B cell (primary cell): ENCODE results near the gene AKT3. TPM values are rescaled to one million over a fixed set of nuclear protein-coding genes. Genes with fewer than 3 reads are reported as not detected.

Experiments
- ATAC-seq: fragments of 200-7000 bp; cut with Tn5 transposase; one replicate; pipeline ENCODE4 v1.10.0; 2021; ENCODE audit warnings: low read depth, mild to moderate bottlenecking, moderate number of reproducible peaks, moderate library complexity
- CTCF ChIA-PET: fragments of 350-600 bp; sonication (Branson Sonifier 250); formaldehyde crosslinking; loops from one replicate; lab custom pipeline; 2021; ENCODE audit warnings: antibody characterized with exemption, inconsistent platforms; lab: Charles Lee
- POLR2A ChIA-PET: fragments of 350-600 bp; sonication (Branson Sonifier 250); formaldehyde crosslinking; loops from one replicate; lab custom pipeline; 2021; ENCODE audit warnings: antibody characterized with exemption; lab: Charles Lee
- DNase-seq: peaks from one replicate; pipeline ENCODE4 v3.0.0; 2013
- H2AFZ ChIP-seq: 2 replicates; pipeline ENCODE4 v1.6.1; 2012; ENCODE audit warnings: mild to moderate bottlenecking, low read depth, low read length; ENCODE audit not compliant: insufficient read depth, poor library complexity, severe bottlenecking
- H3K27ac ChIP-seq, 2 donors: 1 replicate in 1 of 2; 2 replicates in 1 of 2; pipeline ENCODE4 v1.5.1; 2012 to 2013; ENCODE audit warnings: low read length in 2 of 2, mild to moderate bottlenecking in 2 of 2, moderate library complexity in 1 of 2
- H3K27me3 ChIP-seq, 4 experiments: fragments of 200-600 bp in 1 of 4; sonication (generic) in 1 of 4; replicated peaks in 1 of 4; 1 replicate in 2 of 4; 2 replicates in 2 of 4; pipeline versions ENCODE4 v1.6.1 to v1.7.0; 2013 to 2016; ENCODE audit warnings: low read length in 3 of 4, mild to moderate bottlenecking in 2 of 4, mixed read lengths in 1 of 4, moderate library complexity in 1 of 4; ENCODE audit not compliant: insufficient read depth in 4 of 4, control insufficient read depth in 3 of 4; ENCODE audit errors: control extremely low read depth in 1 of 4
- H3K36me3 ChIP-seq, 2 experiments: replicated peaks in 1 of 2; 1 replicate in 1 of 2; 2 replicates in 1 of 2; pipeline versions ENCODE4 v1.6.1 to v1.7.1; 2013; ENCODE audit warnings: low read length in 1 of 2; ENCODE audit not compliant: insufficient read depth in 2 of 2, control insufficient read depth in 1 of 2; ENCODE audit errors: control extremely low read depth in 1 of 2, extremely low read depth in 1 of 2
- H3K4me1 ChIP-seq, 2 donors: fragments of 200-600 bp in 1 of 2; sonication (generic) in 1 of 2; 1 replicate in 1 of 2; 2 replicates in 1 of 2; pipeline versions ENCODE4 v1.5.1 to v1.6.1; 2013 to 2017; ENCODE audit warnings: low read length in 2 of 2; ENCODE audit not compliant: control insufficient read depth in 2 of 2, insufficient read depth in 2 of 2
- H3K4me2 ChIP-seq: replicated peaks from 2 replicates; pipeline ENCODE3; 2012; ENCODE audit warnings: mild to moderate bottlenecking, low read depth, low read length; ENCODE audit not compliant: poor library complexity, severe bottlenecking
- H3K4me3 ChIP-seq, 5 experiments: fragments of 200-600 bp in 1 of 5; sonication (generic) in 1 of 5; 1 replicate in 3 of 5; 2 replicates in 2 of 5; pipeline versions ENCODE4 v1.5.1 to v1.7.0; 2011 to 2016; ENCODE audit warnings: low read length in 4 of 5, mild to moderate bottlenecking in 4 of 5, low read depth in 2 of 5, control low read depth in 1 of 5, moderate library complexity in 1 of 5; ENCODE audit not compliant: insufficient read depth in 1 of 5; ENCODE audit errors: control extremely low read depth in 1 of 5, extremely low read depth in 1 of 5
- H3K79me2 ChIP-seq: fragments of 200-600 bp; sonication (generic); one replicate; pipeline ENCODE4 v1.6.0; 2016; ENCODE audit warnings: low read length; ENCODE audit not compliant: control insufficient read depth, insufficient read depth
- H3K9ac ChIP-seq: fragments of 200-600 bp; sonication (generic); 2 replicates; pipeline ENCODE4 v1.6.1; 2017; ENCODE audit warnings: mild to moderate bottlenecking, low read length, moderate library complexity
- H3K9me3 ChIP-seq, 3 donors: one replicate each; pipeline versions ENCODE4 v1.6.1 to v1.7.1; 2013; ENCODE audit warnings: low read length in 2 of 3; ENCODE audit not compliant: control insufficient read depth in 2 of 3, insufficient read depth in 1 of 3; ENCODE audit errors: control extremely low read depth in 1 of 3
- H4K20me1 ChIP-seq: 2 replicates; pipeline ENCODE4 v1.6.0; 2012; ENCODE audit warnings: mild to moderate bottlenecking, low read length; ENCODE audit not compliant: insufficient read depth, control insufficient read depth, poor library complexity, severe bottlenecking
- H3K27ac Mint-ChIP-seq: one replicate; pipeline ENCODE4 v1.8.0; 2021; ENCODE audit warnings: mixed read lengths
- H3K27me3 Mint-ChIP-seq: one replicate; pipeline ENCODE4 v1.8.0; 2021; ENCODE audit warnings: mixed read lengths
- H3K4me1 Mint-ChIP-seq: one replicate; pipeline ENCODE4 v1.8.0; 2021; ENCODE audit warnings: mixed read lengths
- H3K4me3 Mint-ChIP-seq: one replicate; pipeline ENCODE4 v1.8.0; 2021; ENCODE audit warnings: mixed read lengths
- H3K9me3 Mint-ChIP-seq: one replicate; pipeline ENCODE4 v1.8.0; 2022; ENCODE audit warnings: mixed read lengths; ENCODE audit not compliant: insufficient read depth
- CTCF ChIP-seq: fragments of 200-600 bp; IDR thresholded peaks from one replicate; pipeline ENCODE4 v1.8.0; 2022; ENCODE audit warnings: antibody characterized with exemption, mild to moderate bottlenecking
- EZH2 ChIP-seq: IDR thresholded peaks from 2 replicates; pipeline ENCODE4 v1.6.1; 2012; ENCODE audit warnings: borderline replicate concordance, low read depth, mild to moderate bottlenecking, moderate library complexity, low read length; ENCODE audit not compliant: insufficient read depth, poor library complexity, severe bottlenecking
- WGBS: methylation state at CpG from one replicate; pipeline ENCODE4 v1.1.5; 2013; ENCODE audit warnings: missing lambda C conversion rate; ENCODE audit not compliant: insufficient coverage; 5-methylcytosine and 5-hydroxymethylcytosine counted together
- intact Hi-C: fragments of 100-400 bp; cut with micrococcal nuclease; formaldehyde crosslinking; loops from one replicate; pipeline ENCODE4 v1.10.0; 2022
- polyA plus RNA-seq: library from polyadenylated mRNA; depleted of rRNA; stranded (reverse); fragments of >200 nt; gene quantifications from 2 replicates; pipeline ENCODE4 v1.2.3, GENCODE V29; 2012
- total RNA-seq, 2 donors: library from RNA; stranded (reverse); fragments of 120-200 nt in 1 of 2; gene quantifications; 1 replicate in 1 of 2; 2 replicates in 1 of 2; pipeline versions ENCODE4 v1.2.3 to v1.2.4, GENCODE V29; 2013 to 2022

The AKT3 gene
- total and polyA plus RNA-seq, 2 donors (not counting 1 experiment from before 2014, with no cell fraction given): 4.4 to 148 TPM

GRCh38 chr1:243693800-243694199 is 156.2 kb downstream of the AKT3 start:
- Histone ChIP-seq H3K4me1 (no peaks in the 10 kb centered on the region), H3K79me2 (no peaks in the 10 kb centered on the region), H2AFZ (no peak overlapping the region), H3K4me2 (no peak overlapping the region), H3K36me3 (peaks cover 2 to 3% of the 10 kb centered on the region in 2 experiments), H3K9me3 (no peaks in the 10 kb centered on the region), H3K27ac (no peak overlapping the region), H3K27me3 (no peaks in the 10 kb centered on the region), H3K4me3 (no peak overlapping the region), H4K20me1 (peaks cover 2% of the 10 kb centered on the region), H3K9ac (no peak overlapping the region)
- peaks cover 3% of the 10 kb centered on the region for H3K4me1 Mint-ChIP-seq
- H3K4me3 Mint-ChIP-seq: no peak overlapping the region
- H3K27me3 Mint-ChIP-seq: no peaks in the 10 kb centered on the region
- ChIA-PET POLR2A (no interaction called here), CTCF (no interaction called here)
- TF ChIP-seq EZH2 (no peak), CTCF (no peak)
- no peak overlapping the region for H3K27ac Mint-ChIP-seq
- DNase-seq (no peak), ATAC-seq (no peak)
- no CpG with 5 or more reads among the region's 1 CpG for WGBS
- no peaks in the 10 kb centered on the region for H3K9me3 Mint-ChIP-seq
- intact Hi-C loops: no loop called here

- Mint-ChIP-seq H3K27me3 (no peaks in the 10 kb centered on the region), H3K4me1 (no peaks in the 10 kb centered on the region), H3K27ac (no peak overlapping the region), H3K9me3 (no peaks in the 10 kb centered on the region), H3K4me3 (no peak overlapping the region)
- ATAC-seq: no peak
- Histone ChIP-seq H3K4me1 (no peaks in the 10 kb centered on the region), H3K9ac (no peak overlapping the region), H3K9me3 (no peaks in the 10 kb centered on the region), H3K27me3 (no peaks in the 10 kb centered on the region), H3K4me2 (no peak overlapping the region), H4K20me1 (peaks cover 9% of the 10 kb centered on the region), H3K27ac (no peak overlapping the region), H3K36me3 (peaks cover 0 to 3% of the 10 kb centered on the region in 2 experiments), H3K79me2 (no peaks in the 10 kb centered on the region), H3K4me3 (no peak overlapping the region), H2AFZ (no peak overlapping the region)
- WGBS: no CpG with 5 or more reads among the region's 1 CpG
- TF ChIP-seq EZH2: no peak
- TF ChIP-seq CTCF: no peak
- no peak for DNase-seq
- CTCF ChIA-PET: no interaction called here
- intact Hi-C loops: no loop called here
- POLR2A ChIA-PET: no interaction called here
These were observed 163.9 kb downstream of the AKT3 start for GRCh38 chr1:243686159-243686558.
